HG02763 (cell line): ENCODE measurements around the gene NPAS3.

ENCODE experiments used
- ATAC-seq: cut with Tn5 transposase; IDR thresholded peaks from one replicate; pipeline ENCODE4 v1.9.1; 2021; ENCODE audit warnings: mild to moderate bottlenecking, moderate library complexity; ENCODE audit not compliant: unreplicated experiment

The NPAS3 gene

GRCh38 chr14:33567023-33567728 lies 628.5 kb downstream of the NPAS3 start:
- ATAC-seq, result no peak

- ATAC-seq, result no peak
These were observed 629.1 kb downstream of the NPAS3 start for GRCh38 chr14:33567731-33568130.

DNA sequence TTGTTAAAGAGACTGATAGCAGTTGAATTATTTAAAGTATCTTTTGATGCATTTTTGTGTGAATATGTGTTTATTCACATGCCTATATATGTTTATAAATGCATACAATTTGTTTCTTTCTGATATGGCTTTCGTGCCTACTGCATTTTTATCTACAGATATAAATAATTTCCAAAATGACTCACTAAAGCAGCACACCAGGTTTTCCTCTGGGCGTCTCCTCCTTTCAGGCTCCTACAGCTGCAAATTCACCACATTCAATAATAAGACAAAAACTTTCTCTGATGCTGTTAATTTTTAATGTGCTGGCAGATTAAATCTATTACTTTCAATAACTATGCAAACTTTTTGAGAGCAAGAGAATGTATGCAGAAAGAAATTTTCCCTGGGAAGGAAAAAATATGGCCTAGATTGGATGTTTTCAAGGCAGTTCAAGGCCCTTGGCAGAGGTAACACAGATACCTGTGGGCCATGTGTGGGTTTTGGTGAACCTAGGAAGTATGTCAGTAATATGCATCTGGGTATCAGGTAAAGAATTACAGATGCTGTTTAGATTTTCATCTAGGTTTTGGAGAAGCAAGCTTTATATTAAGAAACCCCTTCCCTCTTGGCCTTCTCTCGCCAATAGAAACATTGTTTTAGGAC lies 630.4 kb downstream of the NPAS3 start:
- no peak for ATAC-seq

DNA sequence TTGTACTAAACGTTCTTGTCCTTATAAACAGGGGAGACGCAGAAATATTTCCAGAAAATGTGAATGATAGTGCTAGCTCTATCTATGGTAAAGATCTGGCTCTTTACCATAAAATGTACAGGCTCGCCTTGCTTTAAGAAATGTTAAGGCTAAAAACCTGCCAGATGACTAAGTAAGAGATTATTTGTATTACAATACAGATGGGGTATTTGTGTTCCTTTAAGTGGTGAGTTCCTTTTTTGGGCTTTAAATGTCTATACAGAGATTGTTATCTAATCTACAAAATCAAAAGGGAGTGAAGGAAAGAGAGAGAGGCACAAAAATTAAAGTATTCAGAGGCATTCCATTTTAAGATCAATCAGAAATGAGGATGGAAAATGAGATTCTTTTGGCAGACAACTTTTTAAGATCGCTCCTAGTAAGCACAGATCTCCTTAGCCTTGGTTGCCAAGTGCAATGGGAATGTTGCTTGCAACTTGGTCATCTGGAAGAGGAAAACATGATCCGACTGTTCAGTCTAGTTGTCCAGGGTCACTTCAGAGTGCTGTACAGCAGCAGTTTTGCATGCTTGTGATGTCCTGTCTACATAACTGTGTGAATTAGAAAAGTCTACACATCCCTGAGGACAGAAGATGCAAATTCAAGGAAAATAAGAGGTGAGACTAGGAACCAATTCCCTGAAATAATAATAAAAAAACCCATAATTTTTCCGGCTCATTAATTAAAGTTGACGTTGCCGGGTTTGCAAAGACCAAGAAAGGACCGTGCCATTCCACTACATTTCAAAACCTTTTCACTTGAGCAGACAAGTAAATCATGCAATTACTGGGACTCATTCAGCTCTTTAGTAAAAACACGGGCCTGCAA lies 631.4 kb downstream of the NPAS3 start:
- no peak for ATAC-seq

GRCh38 chr14:33570694-33571310 lies 632.1 kb downstream of the NPAS3 start:
- no peak for ATAC-seq

DNA sequence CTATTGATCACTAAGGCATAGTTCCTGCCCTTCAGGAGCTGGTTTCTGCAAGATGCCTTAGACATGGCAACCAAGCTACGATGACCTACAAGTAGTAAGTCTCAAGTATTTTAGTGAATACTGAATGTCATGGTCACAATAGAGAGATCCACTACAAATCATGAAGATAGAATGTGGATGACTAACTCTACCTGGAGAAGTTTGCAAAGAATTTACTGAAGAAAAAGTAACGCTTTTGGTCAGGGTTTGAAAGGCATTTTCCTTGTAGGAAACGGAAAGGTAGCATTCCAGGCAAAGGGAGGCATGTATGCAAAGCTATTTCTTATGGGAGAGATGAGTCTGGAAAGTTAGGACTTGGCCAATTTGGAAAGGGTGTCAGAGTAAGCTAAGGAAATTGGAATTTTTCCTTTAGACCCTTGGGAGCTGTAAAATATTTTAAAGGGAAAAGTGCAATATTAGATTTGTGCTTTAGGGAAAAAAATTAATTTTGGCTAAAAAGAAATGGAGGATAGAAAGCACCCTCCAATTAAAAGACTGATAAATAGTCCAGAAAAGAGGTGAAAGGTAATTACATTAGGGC lies 634.7 kb downstream of the NPAS3 start:
- ATAC-seq, result no peak

- ATAC-seq, result no peak
These were observed 637.3 kb downstream of the NPAS3 start for GRCh38 chr14:33576014-33576413.

DNA sequence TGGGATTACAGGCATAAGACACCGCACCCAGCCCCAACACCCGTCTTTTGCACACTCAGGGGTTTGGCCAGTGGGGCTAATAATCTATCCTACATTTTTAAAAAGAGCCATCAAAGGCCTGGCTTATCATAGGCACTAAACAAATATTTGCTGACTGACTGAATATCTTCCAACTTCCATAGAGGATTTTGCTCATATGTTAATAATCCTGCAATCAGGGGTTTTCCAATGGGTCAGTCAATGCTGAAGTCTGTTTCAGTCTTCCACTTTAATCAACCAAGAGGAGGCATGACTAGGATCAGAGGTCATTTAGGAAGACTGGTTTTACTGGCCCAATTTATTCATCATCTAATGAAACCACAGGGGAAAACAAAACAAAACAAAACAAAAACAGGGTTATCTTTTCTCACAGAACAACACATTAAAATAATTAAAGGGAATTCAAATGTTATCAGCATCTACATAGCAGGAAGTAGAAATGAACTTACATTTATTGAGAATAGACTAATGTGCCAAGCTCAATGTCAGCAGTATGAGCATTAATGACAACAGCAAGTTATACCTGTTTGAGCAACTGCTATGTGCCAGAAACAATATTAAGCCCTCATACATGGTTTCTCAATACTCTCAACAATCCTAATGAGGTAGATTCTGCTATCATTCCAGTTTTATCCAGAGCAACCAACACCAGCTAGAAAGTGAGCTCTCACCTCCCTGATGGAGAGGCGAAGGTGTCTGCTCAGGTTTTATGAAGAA lies 640.0 kb downstream of the NPAS3 start:
- ATAC-seq, result no peak

- no peak for ATAC-seq
These were observed 641.6 kb downstream of the NPAS3 start for GRCh38 chr14:33580231-33580749.

- no peak for ATAC-seq
These were observed 642.2 kb downstream of the NPAS3 start for GRCh38 chr14:33580841-33581240.

- ATAC-seq, result no peak
These were observed 646.0 kb downstream of the NPAS3 start for GRCh38 chr14:33584697-33585096.

GRCh38 chr14:33586806-33587205 lies 648.1 kb downstream of the NPAS3 start:
- ATAC-seq, result no peak

GRCh38 chr14:33587791-33588190 lies 649.1 kb downstream of the NPAS3 start:
- no peak for ATAC-seq

- no peak for ATAC-seq
These were observed 650.1 kb downstream of the NPAS3 start for GRCh38 chr14:33588771-33589170.

DNA sequence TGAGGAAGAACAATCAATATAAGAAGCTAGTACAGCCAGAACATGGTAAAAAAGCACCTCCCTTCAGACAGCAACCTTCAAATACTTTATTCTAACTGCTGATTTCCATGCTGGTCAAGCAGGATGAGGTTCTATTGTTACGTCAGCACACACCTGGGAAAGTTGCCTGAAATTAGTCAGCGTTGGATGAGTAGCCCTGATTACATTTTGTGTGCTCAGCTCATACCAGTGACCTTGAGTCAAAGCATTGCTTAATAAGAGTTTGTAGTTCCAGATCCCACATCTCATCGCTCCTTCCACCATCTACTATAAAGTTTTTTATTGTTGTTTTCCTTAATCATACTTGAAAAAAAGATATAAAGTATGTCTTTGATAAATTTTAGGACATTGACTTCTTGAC lies 650.7 kb downstream of the NPAS3 start:
- ATAC-seq, result no peak

DNA sequence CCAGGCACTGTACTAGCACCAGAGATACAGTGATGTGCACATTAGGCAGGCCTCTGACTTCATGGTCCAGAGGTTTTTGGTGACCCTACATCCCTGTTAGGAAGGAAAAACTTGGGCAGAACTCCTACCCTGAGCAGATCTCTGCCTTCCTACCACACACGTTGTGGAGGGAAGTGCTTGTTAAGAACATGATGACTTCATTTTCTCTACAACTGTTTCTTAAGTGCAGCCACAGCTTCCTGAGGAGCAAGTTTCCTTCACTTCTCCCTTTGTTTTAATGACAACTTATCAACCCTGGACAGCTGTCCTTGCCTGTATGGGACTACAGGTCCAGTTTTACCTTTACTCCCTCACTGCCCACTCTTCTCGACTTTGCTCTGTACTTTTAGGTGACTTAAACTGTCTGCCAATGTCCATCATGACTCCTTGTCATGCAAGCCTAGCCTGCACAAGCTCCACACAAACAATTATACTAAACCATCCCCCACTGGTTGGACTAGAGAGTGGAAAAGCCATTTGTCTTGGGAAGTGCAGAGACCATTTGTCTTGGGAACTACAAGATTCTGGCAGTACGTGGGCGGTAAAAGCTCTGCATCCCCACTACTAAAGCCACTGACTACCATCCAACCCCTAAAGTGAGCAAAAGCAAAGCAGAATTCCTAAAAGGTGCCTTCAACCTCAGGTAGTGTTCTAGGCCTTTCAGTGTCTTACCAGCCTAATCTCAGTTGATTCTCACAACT lies 652.4 kb downstream of the NPAS3 start:
- no peak for ATAC-seq

GRCh38 chr14:33592297-33592696 lies 653.6 kb downstream of the NPAS3 start:
- no peak for ATAC-seq

GRCh38 chr14:33596211-33597080 lies 657.8 kb downstream of the NPAS3 start:
- no peak for ATAC-seq
